Activated naive CD4-positive, alpha-beta T cell treated with anti-CD3 and anti-CD28 coated beads, Interleukin-2, amount 50 U/mL, for 24 hours (primary cell): ENCODE measurements around the gene TET1.
"Not testable (repeated sequence)": the region's sequence is repeated elsewhere in the genome, so short reads cannot be mapped to it uniquely, and the experiment has no call there.

Source experiments
- H3K27ac Mint-ChIP-seq: one replicate; pipeline ENCODE4 v1.8.0; 2021; ENCODE audit warnings: mild to moderate bottlenecking, mixed read lengths
- H3K27me3 Mint-ChIP-seq: one replicate; pipeline ENCODE4 v1.8.0; 2021; ENCODE audit warnings: mixed read lengths
- H3K36me3 Mint-ChIP-seq: one replicate; pipeline ENCODE4 v1.8.0; 2021; ENCODE audit warnings: mixed read lengths
- H3K4me1 Mint-ChIP-seq: one replicate; pipeline ENCODE4 v1.8.0; 2021; ENCODE audit warnings: mixed read lengths
- H3K4me3 Mint-ChIP-seq: one replicate; pipeline ENCODE4 v1.8.0; 2021; ENCODE audit warnings: mild to moderate bottlenecking, mixed read lengths
- H3K9me3 Mint-ChIP-seq: one replicate; pipeline ENCODE4 v1.8.0; 2021; ENCODE audit warnings: mixed read lengths

TET1 gene

GRCh38 chr10:68625316-68625921 is 65.3 kb downstream of the TET1 start:
- Mint-ChIP-seq H3K36me3 (peaks cover 3% of the 10 kb centered on the region), H3K4me1 (peaks cover 32% of the 10 kb centered on the region), H3K27me3 (no peaks in the 10 kb centered on the region), H3K4me3 (peak overlapping the region; percentile 12), H3K27ac (no peak overlapping the region), H3K9me3 (no peaks in the 10 kb centered on the region)

GRCh38 chr10:68628576-68629127 is 68.5 kb downstream of the TET1 start:
- Mint-ChIP-seq H3K4me3 (peak overlapping the region; percentile 42), H3K36me3 (peaks cover 3% of the 10 kb centered on the region), H3K27ac (no peak overlapping the region), H3K9me3 (no peaks in the 10 kb centered on the region), H3K27me3 (no peaks in the 10 kb centered on the region), H3K4me1 (peaks cover 31% of the 10 kb centered on the region)

GRCh38 chr10:68632271-68632560 is 72.1 kb downstream of the TET1 start:
- not testable (repeated sequence) for H3K9me3 Mint-ChIP-seq, H3K27me3 Mint-ChIP-seq, H3K27ac Mint-ChIP-seq, H3K4me3 Mint-ChIP-seq, H3K36me3 Mint-ChIP-seq
- H3K4me1 Mint-ChIP-seq: peaks cover 16% of the 10 kb centered on the region

GRCh38 chr10:68633281-68633680 is 73.1 kb downstream of the TET1 start:
- H3K36me3 Mint-ChIP-seq: peaks cover 3% of the 10 kb centered on the region
- no peak overlapping the region for H3K4me3 Mint-ChIP-seq
- no peaks in the 10 kb centered on the region for H3K27me3 Mint-ChIP-seq
- H3K4me1 Mint-ChIP-seq: peaks cover 12% of the 10 kb centered on the region
- no peak overlapping the region for H3K27ac Mint-ChIP-seq
- H3K9me3 Mint-ChIP-seq: no peaks in the 10 kb centered on the region

GRCh38 chr10:68633816-68634466 is 73.8 kb downstream of the TET1 start:
- Mint-ChIP-seq H3K4me3 (no peak overlapping the region), H3K27me3 (no peaks in the 10 kb centered on the region), H3K9me3 (no peaks in the 10 kb centered on the region), H3K27ac (no peak overlapping the region), H3K36me3 (peaks cover 5% of the 10 kb centered on the region), H3K4me1 (peaks cover 5% of the 10 kb centered on the region)

- H3K4me1 Mint-ChIP-seq: peaks cover 4% of the 10 kb centered on the region
- no peak overlapping the region for H3K27ac Mint-ChIP-seq
- no peaks in the 10 kb centered on the region for H3K27me3 Mint-ChIP-seq
- peaks cover 3% of the 10 kb centered on the region for H3K36me3 Mint-ChIP-seq
- H3K4me3 Mint-ChIP-seq: no peak overlapping the region
- no peaks in the 10 kb centered on the region for H3K9me3 Mint-ChIP-seq
Measured at GRCh38 chr10:68636335-68636734, 76.2 kb downstream of the TET1 start.

GRCh38 chr10:68643550-68643949 is 83.4 kb downstream of the TET1 start:
- H3K9me3 Mint-ChIP-seq, H3K27ac Mint-ChIP-seq: not testable (repeated sequence)

GRCh38 chr10:68647672-68648341 is 87.7 kb downstream of the TET1 start:
- H3K27ac Mint-ChIP-seq: no peak overlapping the region
- H3K36me3 Mint-ChIP-seq: peaks cover 12% of the 10 kb centered on the region
- H3K4me1 Mint-ChIP-seq: peaks cover 6% of the 10 kb centered on the region
- H3K4me3 Mint-ChIP-seq: no peak overlapping the region
- H3K9me3 Mint-ChIP-seq: no peaks in the 10 kb centered on the region
- H3K27me3 Mint-ChIP-seq: no peaks in the 10 kb centered on the region

More at GRCh38 chr10:68643550-68643949, 83.4 kb downstream of the TET1 start:
- H3K36me3 Mint-ChIP-seq: peaks cover 14% of the 10 kb centered on the region
- not testable (repeated sequence) for H3K4me1 Mint-ChIP-seq, H3K4me3 Mint-ChIP-seq, H3K27me3 Mint-ChIP-seq

GRCh38 chr10:68655620-68656126 is 95.5 kb downstream of the TET1 start:
- Mint-ChIP-seq H3K27ac (no peak overlapping the region), H3K27me3 (no peaks in the 10 kb centered on the region), H3K4me1 (no peaks in the 10 kb centered on the region), H3K36me3 (peaks cover 10% of the 10 kb centered on the region), H3K4me3 (no peak overlapping the region), H3K9me3 (no peaks in the 10 kb centered on the region)

- H3K27me3 Mint-ChIP-seq: no peaks in the 10 kb centered on the region
- H3K27ac Mint-ChIP-seq: no peak overlapping the region
- no peaks in the 10 kb centered on the region for H3K4me1 Mint-ChIP-seq
- H3K4me3 Mint-ChIP-seq: no peak overlapping the region
- no peaks in the 10 kb centered on the region for H3K9me3 Mint-ChIP-seq
- H3K36me3 Mint-ChIP-seq: peaks cover 9% of the 10 kb centered on the region
Measured at GRCh38 chr10:68665841-68666240, 105.7 kb downstream of the TET1 start.

- Mint-ChIP-seq H3K27ac (no peak overlapping the region), H3K36me3 (peaks cover 12% of the 10 kb centered on the region), H3K4me1 (no peaks in the 10 kb centered on the region), H3K9me3 (no peaks in the 10 kb centered on the region), H3K27me3 (no peaks in the 10 kb centered on the region), H3K4me3 (no peak overlapping the region)
Measured at GRCh38 chr10:68666280-68666760, 106.2 kb downstream of the TET1 start.

GRCh38 chr10:68668231-68668630 is 108.1 kb downstream of the TET1 start:
- no peak overlapping the region for H3K4me3 Mint-ChIP-seq

GRCh38 chr10:68668972-68669371 is 108.8 kb downstream of the TET1 start:
- H3K9me3 Mint-ChIP-seq: no peaks in the 10 kb centered on the region
- peaks cover 16% of the 10 kb centered on the region for H3K36me3 Mint-ChIP-seq
- H3K27me3 Mint-ChIP-seq: no peaks in the 10 kb centered on the region
- no peak overlapping the region for H3K27ac Mint-ChIP-seq
- no peaks in the 10 kb centered on the region for H3K4me1 Mint-ChIP-seq
- no peak overlapping the region for H3K4me3 Mint-ChIP-seq

More at GRCh38 chr10:68668231-68668630, 108.1 kb downstream of the TET1 start:
- peaks cover 15% of the 10 kb centered on the region for H3K36me3 Mint-ChIP-seq
- H3K4me1 Mint-ChIP-seq: no peaks in the 10 kb centered on the region
- no peak overlapping the region for H3K27ac Mint-ChIP-seq
- H3K9me3 Mint-ChIP-seq: no peaks in the 10 kb centered on the region
- no peaks in the 10 kb centered on the region for H3K27me3 Mint-ChIP-seq

- Mint-ChIP-seq H3K36me3 (peaks cover 20% of the 10 kb centered on the region), H3K4me3 (no peak overlapping the region), H3K27me3 (no peaks in the 10 kb centered on the region), H3K27ac (no peak overlapping the region), H3K4me1 (no peaks in the 10 kb centered on the region), H3K9me3 (no peaks in the 10 kb centered on the region)
Measured at GRCh38 chr10:68684413-68684812, 124.3 kb downstream of the TET1 start.

- H3K4me3 Mint-ChIP-seq: no peak overlapping the region
- H3K36me3 Mint-ChIP-seq: peaks cover 9% of the 10 kb centered on the region
- H3K27me3 Mint-ChIP-seq: no peaks in the 10 kb centered on the region
- no peaks in the 10 kb centered on the region for H3K4me1 Mint-ChIP-seq
- H3K27ac Mint-ChIP-seq: no peak overlapping the region
- H3K9me3 Mint-ChIP-seq: no peaks in the 10 kb centered on the region
Measured at GRCh38 chr10:68696018-68696417, 135.9 kb downstream of the TET1 start.

GRCh38 chr10:68697106-68697505 is 137.0 kb downstream of the TET1 start:
- Mint-ChIP-seq H3K27me3 (no peaks in the 10 kb centered on the region), H3K4me3 (no peak overlapping the region), H3K9me3 (no peaks in the 10 kb centered on the region), H3K36me3 (peaks cover 3% of the 10 kb centered on the region), H3K4me1 (no peaks in the 10 kb centered on the region), H3K27ac (no peak overlapping the region)
